ENCODE measurements around the gene ACOX1.

GRCh38 chr17:76005263-76006149, 26.5 kb upstream of the ACOX1 start:
- TF ChIP-seq EZH2 (IDR thresholded peaks at IDR 0.05; ENCODE audit: insufficient read depth, poor library complexity, severe bottlenecking) (no peak), EZH2phosphoT487 (IDR thresholded peaks at IDR 0.05; ENCODE audit: insufficient read depth, low read depth) (no peak)

Data from GM23248 (cell line).